Tibial nerve (tissue), 3 donors: ENCODE data around the gene LILRA5.

Experiments used
- CTCF ChIP-seq, 5 experiments: fragments of 200-600 bp in 3 of 5; fragments of 450-650 bp in 2 of 5; sonication (generic) in 3 of 5; IDR thresholded peaks; one replicate each; pipeline ENCODE4 v1.5.1; 2016 to 2019; ENCODE audit warnings: antibody characterized with exemption in 5 of 5, mild to moderate bottlenecking in 3 of 5, moderate library complexity in 2 of 5
- POLR2A ChIP-seq, 2 donors: fragments of 450-650 bp; IDR thresholded peaks; one replicate each; pipeline ENCODE4 v1.6.1; 2017; ENCODE audit warnings: antibody characterized with exemption in 2 of 2, mild to moderate bottlenecking in 2 of 2, moderate library complexity in 2 of 2

- TF ChIP-seq CTCF (IDR thresholded peaks at IDR 0.05) (no peak), POLR2A (IDR thresholded peaks at IDR 0.05) (no peak)
These were observed 55.9 kb downstream of the LILRA5 start, which contains the start of gene LILRB5 for GRCh38 chr19:54257116-54257480.
